K562 (cell line): ENCODE measurements around the gene PRSS57. TPM values are rescaled to one million over a fixed set of nuclear protein-coding genes. Genes with fewer than 3 reads are reported as not detected.

Experiments
- GABPA ChIP-seq: fragments of 200-800 bp; sonication (Bioruptor generic); conservative IDR thresholded peaks from 2 replicates; pipeline ENCODE4 v1.6.1; 2016; ENCODE audit warnings: low read depth, missing genetic modification characterization, missing compliant biosample characterization
- HDAC6 ChIP-seq: IDR thresholded peaks from 2 replicates; pipeline ENCODE4 v1.6.1; 2012; ENCODE audit warnings: low read depth, mild to moderate bottlenecking, control low read depth, inconsistent platforms, low read length, moderate library complexity
- JUND ChIP-seq, 2 experiments: IDR thresholded peaks; 2 replicates in 1 of 2; 3 replicates in 1 of 2; pipeline ENCODE4 v1.6.1; 2011; ENCODE audit warnings: borderline replicate concordance in 2 of 2, low read depth in 2 of 2, low read length in 2 of 2, improper control_type of control experiment in 1 of 2, missing biosample characterization in 1 of 2, missing genetic modification characterization in 1 of 2, missing genetic modification reagents in 1 of 2
- KLF6 ChIP-seq: fragments of 250-450 bp; sonication (Bioruptor Pico); IDR thresholded peaks from 2 replicates; pipeline ENCODE4 v1.4.0; 2020; ENCODE audit warnings: mild to moderate bottlenecking, moderate library complexity, borderline replicate concordance
- MNT ChIP-seq, 2 experiments: fragments of 450-650 bp; conservative IDR thresholded peaks; 2 replicates each; pipeline ENCODE4 v1.6.1; 2017; ENCODE audit warnings: mild to moderate bottlenecking in 2 of 2, moderate library complexity in 2 of 2
- MYNN ChIP-seq, 2 experiments: sonication (generic); formaldehyde crosslinking in 1 of 2; IDR thresholded peaks; 2 replicates each; pipeline versions ENCODE4 v1.5.0 to v1.6.1; 2016 to 2020; ENCODE audit warnings: antibody characterized with exemption in 1 of 2, missing genetic modification reagents in 1 of 2
- POLR2B ChIP-seq: fragments of 450-650 bp; IDR thresholded peaks from 2 replicates; pipeline ENCODE4 v1.6.1; 2018; ENCODE audit warnings: low read depth; ENCODE audit not compliant: partially characterized antibody
- RNF219 ChIP-seq: fragments of 250-450 bp; sonication (Bioruptor Pico); IDR thresholded peaks from 2 replicates; pipeline ENCODE4 v1.5.0; 2022; ENCODE audit warnings: mild to moderate bottlenecking
- SMARCC2 ChIP-seq: fragments of 450-650 bp; IDR thresholded peaks from 2 replicates; pipeline ENCODE4 v1.6.1; 2017; ENCODE audit warnings: antibody characterized with exemption, moderate library complexity, mild to moderate bottlenecking, low read depth
- ZBTB11 ChIP-seq, 3 experiments: fragments of 200-800 bp in 1 of 3; fragments of 250-450 bp in 1 of 3; fragments of 450-650 bp in 1 of 3; sonication (Bioruptor Pico) in 1 of 3; sonication (Bioruptor generic) in 1 of 3; formaldehyde crosslinking in 1 of 3; IDR thresholded peaks; 2 replicates each; pipeline versions ENCODE4 v1.6.1 to v1.8.0; 2016 to 2022; ENCODE audit warnings: mild to moderate bottlenecking in 2 of 3, missing genetic modification characterization in 2 of 3, missing compliant biosample characterization in 1 of 3, moderate library complexity in 1 of 3
- polyA plus RNA-seq, 8 experiments: library from polyadenylated mRNA; depleted of rRNA in 4 of 8; stranded (reverse) in 5 of 8; unstranded in 3 of 8; fragments of >200 nt; fragmentation: Nextera tagmentation in 2 of 8; fragmentation: Illumina TruSeq in 1 of 8; extraction: Ambion mirVana in 2 of 8; extraction: Trizol in 1 of 8; gene quantifications; 2 replicates each; pipeline versions ENCODE4 v1.2.1 to v1.2.3, GENCODE V29; 2011 to 2014; ENCODE audit warnings: inconsistent platforms in 1 of 8, missing spikeins in 1 of 8
- total RNA-seq, 7 experiments: library from RNA; depleted of rRNA in 6 of 7; stranded (reverse); fragments of >200 nt in 6 of 7; fragmentation: Illumina TruSeq in 2 of 7; extraction: Trizol in 2 of 7; gene quantifications; 2 replicates each; pipeline versions ENCODE4 v1.2.1 to v1.2.3, GENCODE V29; 2011 to 2021; ENCODE audit warnings: low replicate concordance in 1 of 7

Gene PRSS57
- total and polyA plus RNA-seq, 9 of the 15 experiments (the other 6 are each of a cell fraction or from before 2014, with no cell fraction given) = 0.06 to 2.5 (median 1.3) TPM; not detected in 3

GRCh38 chr19:703651-704446 is 8.6 kb upstream of the PRSS57 start (continued):
- TF ChIP-seq JUND (IDR thresholded peaks at IDR 0.05; ENCODE audit: borderline replicate concordance, low read depth, low read length) (0 out of 2 replicates have a peak, but pooled peaks have one; percentile 31), JUND (tag; IDR thresholded peaks at IDR 0.05; ENCODE audit: borderline replicate concordance, low read depth, low read length) (no peak; the same call in 2 of the 3 replicates), SMARCC2 (no peak), KLF6 (CRISPR knock-in tag) (no peak), MYNN (IDR thresholded peaks at IDR 0.05) (no peak), MYNN (CRISPR knock-in tag; IDR thresholded peaks at IDR 0.05) (no peak), MNT (conservative IDR thresholded peaks at IDR 0.05) (0 out of 4 replicates have a peak, but pooled peaks of 1 of the 2 experiments have one; percentile 44), HDAC6 (no peak), POLR2B (peak; percentile 65), GABPA (tag) (peak; percentile 82), ZBTB11 (CRISPR knock-in tag; IDR thresholded peaks at IDR 0.05) (peak in 1 of 3 experiments; percentile 16; a peak in 2 of 6 replicates), RNF219 (CRISPR knock-in tag) (no peak)
- TF ChIP-seq, all 486 proteins: peak for 47
